Tibial artery (tissue), 4 donors: ENCODE data around the gene KLRB1.

Experiments used
- DNase-seq, 2 donors: peaks; one replicate each; pipeline ENCODE4 v3.0.0-alpha.2; 2019
- H3K27ac ChIP-seq, 2 donors: fragments of 200-600 bp; sonication (generic) in 1 of 2; 1 replicate in 1 of 2; 2 replicates in 1 of 2; pipeline ENCODE4 v1.5.1; 2018 to 2019; ENCODE audit warnings: mild to moderate bottlenecking in 1 of 2
- H3K27me3 ChIP-seq, 2 donors: fragments of 200-600 bp; sonication (generic) in 1 of 2; one replicate each; pipeline versions ENCODE4 v1.5.1 to v1.6.0; 2016 to 2019
- H3K36me3 ChIP-seq, 3 donors: fragments of 200-600 bp; sonication (generic) in 2 of 3; one replicate each; pipeline ENCODE4 v1.5.1; 2016 to 2019; ENCODE audit warnings: mild to moderate bottlenecking in 2 of 3
- H3K4me1 ChIP-seq, 4 donors: fragments of 200-600 bp; sonication (generic) in 2 of 4; 1 replicate in 3 of 4; 2 replicates in 1 of 4; pipeline ENCODE4 v1.5.1; 2016 to 2019
- H3K4me3 ChIP-seq, 2 donors: fragments of 200-600 bp; sonication (generic) in 1 of 2; 1 replicate in 1 of 2; 2 replicates in 1 of 2; pipeline ENCODE4 v1.5.1; 2018 to 2019; ENCODE audit warnings: mild to moderate bottlenecking in 2 of 2
- H3K9me3 ChIP-seq, 3 donors: fragments of 200-600 bp; sonication (generic) in 1 of 3; one replicate each; pipeline ENCODE4 v1.5.1; 2016 to 2019
- CTCF ChIP-seq, 2 experiments: fragments of 200-600 bp in 1 of 2; fragments of 450-650 bp in 1 of 2; IDR thresholded peaks; one replicate each; pipeline ENCODE4 v1.5.1; 2017 to 2019; ENCODE audit warnings: antibody characterized with exemption in 2 of 2, mild to moderate bottlenecking in 1 of 2, moderate library complexity in 1 of 2
- intact Hi-C: fragments of 100-400 bp; cut with DNase I; formaldehyde crosslinking; loops from one replicate; pipeline ENCODE4 v1.15.0; 2023; ENCODE audit warnings: low total_unique reads

Gene KLRB1

GRCh38 chr12:9640024-9640423 lies 32.3 kb upstream of the KLRB1 start:
- no peak for TF ChIP-seq CTCF (IDR thresholded peaks at IDR 0.05)
- Histone ChIP-seq H3K27ac (no peak overlapping the region), H3K9me3 (no peaks in the 10 kb centered on the region), H3K4me1 (no peaks in the 10 kb centered on the region), H3K27me3 (no peaks in the 10 kb centered on the region), H3K4me3 (no peak overlapping the region), H3K36me3 (no peaks in the 10 kb centered on the region)
- no peak for DNase-seq
- intact Hi-C loops, result loop anchor here (10.0 kb wide), 1 partner anchor 575 kb away; no protein-coding TSS in a partner anchor

- H3K36me3 ChIP-seq, result no peaks in the 10 kb centered on the region
- no peak for TF ChIP-seq CTCF (IDR thresholded peaks at IDR 0.05)
- intact Hi-C loops, result loop anchor here (5.0 kb wide), 1 partner anchor 70 kb away; no protein-coding TSS in a partner anchor
- H3K27me3 ChIP-seq, result no peaks in the 10 kb centered on the region
- H3K4me3 ChIP-seq, result no peak overlapping the region
- DNase-seq, result no peak
- no peak overlapping the region for H3K27ac ChIP-seq
- no peaks in the 10 kb centered on the region for H3K4me1 ChIP-seq
- no peaks in the 10 kb centered on the region for H3K9me3 ChIP-seq
Observed at GRCh38 chr12:9636851-9637206, 29.1 kb upstream of the KLRB1 start.

- intact Hi-C loops, result loop anchor here (5.0 kb wide), 1 partner anchor 71 kb away; no protein-coding TSS in a partner anchor
- no peaks in the 10 kb centered on the region for H3K27me3 ChIP-seq
- DNase-seq, result no peak
- H3K27ac ChIP-seq, result no peak overlapping the region
- no peaks in the 10 kb centered on the region for H3K9me3 ChIP-seq
- no peaks in the 10 kb centered on the region for H3K4me1 ChIP-seq
- H3K4me3 ChIP-seq, result no peak overlapping the region
- no peaks in the 10 kb centered on the region for H3K36me3 ChIP-seq
- no peak for TF ChIP-seq CTCF (IDR thresholded peaks at IDR 0.05)
Observed at GRCh38 chr12:9636150-9636850, 28.6 kb upstream of the KLRB1 start.

GRCh38 chr12:9634969-9635754 lies 27.4 kb upstream of the KLRB1 start:
- Histone ChIP-seq H3K4me1 (no peaks in the 10 kb centered on the region), H3K27ac (no peak overlapping the region), H3K4me3 (no peak overlapping the region), H3K36me3 (no peaks in the 10 kb centered on the region), H3K27me3 (no peaks in the 10 kb centered on the region), H3K9me3 (no peaks in the 10 kb centered on the region)
- no peak for DNase-seq
- intact Hi-C loops, result loop anchor here (5.0 kb wide), 1 partner anchor 72 kb away; no protein-coding TSS in a partner anchor
- TF ChIP-seq CTCF (IDR thresholded peaks at IDR 0.05), result no peak

GRCh38 chr12:9634177-9634803 lies 26.6 kb upstream of the KLRB1 start:
- Histone ChIP-seq H3K4me1 (no peaks in the 10 kb centered on the region), H3K27me3 (no peaks in the 10 kb centered on the region), H3K36me3 (no peaks in the 10 kb centered on the region), H3K4me3 (no peak overlapping the region), H3K27ac (no peak overlapping the region), H3K9me3 (no peaks in the 10 kb centered on the region)
- TF ChIP-seq CTCF (IDR thresholded peaks at IDR 0.05), result peak; percentile 54 to 58
- DNase-seq, result peak in 1 of 2 donors; percentile 42
- intact Hi-C loops, result no loop called here
